GM23338 (cell line): ENCODE measurements around the gene PAQR4. TPM values are rescaled to one million over a fixed set of nuclear protein-coding genes. Genes with fewer than 3 reads are reported as not detected.
"Not testable (repeated sequence)": the region's sequence is repeated elsewhere in the genome, so short reads cannot be mapped to it uniquely, and the experiment has no call there.

Experiments
- ATAC-seq: fragments of 200-7000 bp; cut with Tn5 transposase; 3 replicates; pipeline ENCODE4 v1.9.1; 2020
- DNase-seq: peaks from one replicate; pipeline ENCODE4 v3.0.0-alpha.2; 2015; ENCODE audit warnings: low spot score
- H2AFZ ChIP-seq: fragments of 200-600 bp; sonication (generic); 2 replicates; pipeline ENCODE4 v1.8.0; 2016; ENCODE audit warnings: antibody characterized with exemption, mild to moderate bottlenecking, moderate library complexity
- H3F3A ChIP-seq: fragments of 200-600 bp; sonication (generic); replicated peaks from 2 replicates; pipeline ENCODE4 v1.8.0; 2017; ENCODE audit warnings: antibody characterized with exemption, mixed run types, low read depth
- H3K27ac ChIP-seq: fragments of 200-600 bp; sonication (generic); 2 replicates; pipeline ENCODE4 v1.6.1; 2016; ENCODE audit warnings: low read depth
- H3K27me3 ChIP-seq: fragments of 200-600 bp; sonication (generic); 2 replicates; pipeline ENCODE4 v1.8.0; 2016; ENCODE audit warnings: mild to moderate bottlenecking, mixed run types, moderate library complexity; ENCODE audit not compliant: insufficient read depth
- H3K36me3 ChIP-seq: fragments of 200-600 bp; sonication (generic); 2 replicates; pipeline ENCODE4 v1.8.0; 2016; ENCODE audit warnings: mild to moderate bottlenecking; ENCODE audit not compliant: insufficient read depth
- H3K4me1 ChIP-seq: fragments of 200-600 bp; sonication (generic); 2 replicates; pipeline ENCODE4 v1.8.0; 2016; ENCODE audit warnings: mild to moderate bottlenecking, moderate library complexity; ENCODE audit not compliant: insufficient read depth
- H3K4me2 ChIP-seq: fragments of 200-600 bp; sonication (generic); 2 replicates; pipeline ENCODE4 v1.7.1; 2017; ENCODE audit warnings: mixed run types
- H3K4me3 ChIP-seq: fragments of 200-600 bp; sonication (generic); 2 replicates; pipeline ENCODE4 v1.6.1; 2016; ENCODE audit warnings: mixed run types
- H3K79me2 ChIP-seq: fragments of 200-600 bp; sonication (generic); replicated peaks from 2 replicates; pipeline ENCODE4 v1.8.0; 2017; ENCODE audit warnings: mild to moderate bottlenecking; ENCODE audit not compliant: insufficient read depth
- H3K9me2 ChIP-seq: fragments of 200-600 bp; sonication (generic); 2 replicates; pipeline ENCODE4 v1.8.0; 2017; ENCODE audit not compliant: insufficient read depth
- H4K20me1 ChIP-seq: fragments of 200-600 bp; sonication (generic); replicated peaks from 2 replicates; pipeline ENCODE4 v1.8.0; 2017; ENCODE audit warnings: mild to moderate bottlenecking; ENCODE audit not compliant: insufficient read depth
- H3K27ac Mint-ChIP-seq: 2 replicates; pipeline ENCODE4 v1.8.0; 2020; ENCODE audit warnings: inconsistent platforms, mild to moderate bottlenecking, moderate library complexity, mixed read lengths
- H3K27me3 Mint-ChIP-seq: 3 replicates; pipeline ENCODE4 v1.8.0; 2022; ENCODE audit warnings: low read depth, mild to moderate bottlenecking, moderate library complexity, mixed read lengths, inconsistent platforms; ENCODE audit not compliant: insufficient read depth, poor library complexity
- H3K36me3 Mint-ChIP-seq: 3 replicates; pipeline ENCODE4 v1.8.0; 2021; ENCODE audit warnings: low read depth, mild to moderate bottlenecking, inconsistent platforms, moderate library complexity, mixed read lengths
- H3K4me1 Mint-ChIP-seq: 3 replicates; pipeline ENCODE4 v1.8.0; 2020; ENCODE audit warnings: mild to moderate bottlenecking, inconsistent platforms, mixed read lengths
- H3K4me3 Mint-ChIP-seq: 3 replicates; pipeline ENCODE4 v1.8.0; 2021; ENCODE audit warnings: moderate library complexity, mild to moderate bottlenecking, inconsistent platforms, mixed read lengths
- H3K9me3 Mint-ChIP-seq: 3 replicates; pipeline ENCODE4 v1.8.0; 2020; ENCODE audit warnings: moderate library complexity, mild to moderate bottlenecking, inconsistent platforms, mixed read lengths
- CREB1 ChIP-seq: fragments of 250-450 bp; sonication (Bioruptor Pico); IDR thresholded peaks from 2 replicates; pipeline ENCODE4 v1.5.0; 2020; ENCODE audit warnings: low read depth, mild to moderate bottlenecking, moderate library complexity
- ETS1 ChIP-seq: IDR thresholded peaks from 2 replicates; pipeline ENCODE4 v1.6.1; 2016; ENCODE audit warnings: antibody characterized with exemption
- EZH2 ChIP-seq: fragments of 200-600 bp; sonication (generic); IDR thresholded peaks from one replicate; pipeline ENCODE4 v1.8.0; 2017; ENCODE audit warnings: antibody characterized with exemption, mild to moderate bottlenecking, low read depth; ENCODE audit not compliant: unreplicated experiment
- EZH2phosphoT487 ChIP-seq: fragments of 200-600 bp; sonication (generic); IDR thresholded peaks from one replicate; pipeline ENCODE4 v1.8.1; 2018; ENCODE audit warnings: antibody characterized with exemption; ENCODE audit not compliant: unreplicated experiment
- JUNB ChIP-seq: IDR thresholded peaks from one replicate; pipeline ENCODE4 v1.6.1; 2016; ENCODE audit warnings: antibody characterized with exemption; ENCODE audit not compliant: unreplicated experiment
- POLR2AphosphoS5 ChIP-seq: IDR thresholded peaks from 2 replicates; pipeline ENCODE4 v1.6.1; 2016; ENCODE audit warnings: antibody characterized with exemption, low read depth
- ZNF114 ChIP-seq: fragments of 250-450 bp; sonication (Bioruptor Pico); IDR thresholded peaks from 2 replicates; pipeline ENCODE4 v1.5.0; 2020; ENCODE audit warnings: mild to moderate bottlenecking, moderate library complexity
- polyA plus RNA-seq: library from polyadenylated mRNA; unstranded; fragments of >200 nt; fragmentation: Nextera tagmentation; extraction: Ambion mirVana; gene quantifications from 2 replicates; pipeline ENCODE4 v1.2.1, GENCODE V29; 2016
- total RNA-seq: library from RNA; depleted of rRNA; stranded (reverse); fragments of >200 nt; shearing (Covaris generic); gene quantifications from 2 replicates; pipeline ENCODE4 v1.2.3, GENCODE V29; 2014

PAQR4 gene
- total and polyA plus RNA-seq, 2 experiments from 2014 or later, result 7.0 to 29.3 TPM

GRCh38 chr16:2929693-2930092, 39.5 kb upstream of the PAQR4 start (continued):
- TF ChIP-seq ETS1, result no peak
- no peak for TF ChIP-seq POLR2AphosphoS5
- no peak for TF ChIP-seq JUNB
- TF ChIP-seq CREB1 (CRISPR knock-in tag), result no peak

GRCh38 chr16:2930236-2930635, 38.9 kb upstream of the PAQR4 start:
- Histone ChIP-seq H3K27ac (no peak overlapping the region), H3K27me3 (0 out of 2 replicates have a peak, but pooled peaks cover 7% of the 10 kb centered on the region), H3K4me3 (no peak overlapping the region), H3K4me2 (no peak overlapping the region), H2AFZ (no peak overlapping the region), H3F3A (peaks cover 5% of the 10 kb centered on the region; the same call in 1 of the 2 replicates), H3K79me2 (no peaks in the 10 kb centered on the region), H3K36me3 (no peaks in the 10 kb centered on the region), H4K20me1 (no peaks in the 10 kb centered on the region), H3K4me1 (peaks cover 7% of the 10 kb centered on the region; the same call in 1 of the 2 replicates), H3K9me2 (no peaks in the 10 kb centered on the region)
- DNase-seq (no peak), ATAC-seq (no peak)
- H3K27me3 Mint-ChIP-seq, result peaks cover 14% of the 10 kb centered on the region
- H3K4me3 Mint-ChIP-seq, result no peak overlapping the region
- peaks cover 40% of the 10 kb centered on the region for H3K4me1 Mint-ChIP-seq
- 0 out of 2 replicates have a peak overlapping the region, but pooled peaks have one; percentile 36 for H3K27ac Mint-ChIP-seq
- H3K9me3 Mint-ChIP-seq, result peaks cover 9% of the 10 kb centered on the region; the same call in 2 of the 3 replicates
- peaks cover 18% of the 10 kb centered on the region; the same call in 2 of the 3 replicates for H3K36me3 Mint-ChIP-seq
- TF ChIP-seq CREB1 (CRISPR knock-in tag) (no peak), ETS1 (no peak), EZH2 (no peak), EZH2phosphoT487 (no peak), JUNB (no peak), POLR2AphosphoS5 (no peak), ZNF114 (no peak)

GRCh38 chr16:2931231-2931914, 37.8 kb upstream of the PAQR4 start:
- H3K27me3 ChIP-seq, DNase-seq, H3K9me3 Mint-ChIP-seq, H3K27ac ChIP-seq, H3F3A ChIP-seq, H3K4me1 ChIP-seq, H2AFZ ChIP-seq, H3K4me2 ChIP-seq, H3K27ac Mint-ChIP-seq, H3K4me3 ChIP-seq, H3K9me2 ChIP-seq, H3K4me3 Mint-ChIP-seq, ATAC-seq, H3K36me3 ChIP-seq, H3K79me2 ChIP-seq, H4K20me1 ChIP-seq: not testable (repeated sequence)
- H3K27me3 Mint-ChIP-seq, result peaks cover 14% of the 10 kb centered on the region
- peaks cover 23% of the 10 kb centered on the region for H3K36me3 Mint-ChIP-seq
- H3K4me1 Mint-ChIP-seq, result peaks cover 30% of the 10 kb centered on the region
